PC-9 (cell line): ENCODE results near the gene MRPL16.

Source experiments
- EZH2 ChIP-seq: fragments of 200-600 bp; sonication (generic); IDR thresholded peaks from 2 replicates; pipeline ENCODE4 v1.8.0; 2017; ENCODE audit warnings: antibody characterized with exemption, low read depth
- TF ChIP-seq, protein P1 (sequence below): fragments of 200-600 bp; sonication (generic); conservative IDR thresholded peaks from 2 replicates; pipeline ENCODE4 v1.6.1; 2017; ENCODE audit warnings: mixed run types, antibody characterized with exemption, mild to moderate bottlenecking, moderate library complexity

DNA sequence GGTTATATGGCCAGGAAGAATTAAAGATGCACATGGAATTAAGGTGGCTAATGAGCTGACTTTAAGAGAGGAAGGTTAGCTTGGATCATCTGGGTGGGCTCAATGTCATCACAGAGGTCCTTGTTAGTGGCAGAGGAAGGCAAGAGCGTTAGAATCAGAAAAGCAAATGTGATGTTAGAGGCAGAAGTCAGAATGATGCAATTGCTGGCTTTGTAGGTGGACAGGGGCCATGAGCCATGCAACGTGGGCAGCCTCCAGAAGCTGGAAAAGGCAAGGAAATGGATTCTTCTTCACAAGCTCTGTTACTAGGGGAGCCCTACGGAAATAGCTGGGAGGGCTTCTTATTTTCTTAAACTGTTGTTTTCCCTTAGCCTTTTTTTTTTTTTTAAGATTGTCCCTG lies 37.0 kb upstream of the MRPL16 start:
- TF ChIP-seq, protein P1, sequence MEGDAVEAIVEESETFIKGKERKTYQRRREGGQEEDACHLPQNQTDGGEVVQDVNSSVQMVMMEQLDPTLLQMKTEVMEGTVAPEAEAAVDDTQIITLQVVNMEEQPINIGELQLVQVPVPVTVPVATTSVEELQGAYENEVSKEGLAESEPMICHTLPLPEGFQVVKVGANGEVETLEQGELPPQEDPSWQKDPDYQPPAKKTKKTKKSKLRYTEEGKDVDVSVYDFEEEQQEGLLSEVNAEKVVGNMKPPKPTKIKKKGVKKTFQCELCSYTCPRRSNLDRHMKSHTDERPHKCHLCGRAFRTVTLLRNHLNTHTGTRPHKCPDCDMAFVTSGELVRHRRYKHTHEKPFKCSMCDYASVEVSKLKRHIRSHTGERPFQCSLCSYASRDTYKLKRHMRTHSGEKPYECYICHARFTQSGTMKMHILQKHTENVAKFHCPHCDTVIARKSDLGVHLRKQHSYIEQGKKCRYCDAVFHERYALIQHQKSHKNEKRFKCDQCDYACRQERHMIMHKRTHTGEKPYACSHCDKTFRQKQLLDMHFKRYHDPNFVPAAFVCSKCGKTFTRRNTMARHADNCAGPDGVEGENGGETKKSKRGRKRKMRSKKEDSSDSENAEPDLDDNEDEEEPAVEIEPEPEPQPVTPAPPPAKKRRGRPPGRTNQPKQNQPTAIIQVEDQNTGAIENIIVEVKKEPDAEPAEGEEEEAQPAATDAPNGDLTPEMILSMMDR: no peak
- TF ChIP-seq EZH2: no peak
